Measurements from ENCODE around the gene C1QTNF12. TPM values are rescaled to one million over a fixed set of nuclear protein-coding genes. Genes with fewer than 3 reads are reported as not detected.

Gene C1QTNF12
- total RNA-seq, 2 experiments from 2014 or later: 3.4 to 4.8 TPM

DNA sequence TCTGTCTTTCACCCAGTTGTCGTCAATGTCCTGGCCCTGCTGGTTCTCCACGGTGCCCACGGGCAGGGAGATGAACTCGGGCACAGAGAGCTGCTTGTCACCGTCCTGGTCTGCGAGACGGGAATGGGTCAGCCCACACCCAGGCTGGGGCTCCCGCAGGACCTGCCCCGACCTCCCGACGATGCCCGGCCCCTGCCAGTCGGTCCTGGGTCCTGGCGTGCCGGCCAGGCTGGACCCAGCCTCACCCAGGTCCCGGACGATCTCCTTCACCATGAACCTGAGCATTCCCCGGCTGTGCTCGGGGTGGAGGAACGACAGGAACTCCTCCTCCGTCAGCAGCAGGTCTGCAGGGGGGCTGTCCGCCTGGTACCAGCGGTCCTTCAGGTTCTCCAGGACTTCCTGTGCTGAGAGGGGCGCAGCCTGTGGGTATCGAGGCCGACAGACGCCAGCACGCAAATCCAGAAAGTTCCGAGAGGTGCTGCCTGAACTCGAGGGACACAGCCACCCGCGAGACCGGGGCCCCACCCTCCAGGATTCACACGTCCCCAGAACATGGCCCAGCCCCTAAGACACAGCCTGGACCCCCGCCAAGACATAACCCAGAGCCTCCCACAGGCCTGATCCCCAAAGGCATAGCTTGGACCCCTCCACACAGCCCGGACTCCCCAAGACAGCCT lies 27.9 kb downstream of the C1QTNF12 start:
- no peaks in the 10 kb centered on the region for H3K9me3 Mint-ChIP-seq
- TF ChIP-seq, protein P1, sequence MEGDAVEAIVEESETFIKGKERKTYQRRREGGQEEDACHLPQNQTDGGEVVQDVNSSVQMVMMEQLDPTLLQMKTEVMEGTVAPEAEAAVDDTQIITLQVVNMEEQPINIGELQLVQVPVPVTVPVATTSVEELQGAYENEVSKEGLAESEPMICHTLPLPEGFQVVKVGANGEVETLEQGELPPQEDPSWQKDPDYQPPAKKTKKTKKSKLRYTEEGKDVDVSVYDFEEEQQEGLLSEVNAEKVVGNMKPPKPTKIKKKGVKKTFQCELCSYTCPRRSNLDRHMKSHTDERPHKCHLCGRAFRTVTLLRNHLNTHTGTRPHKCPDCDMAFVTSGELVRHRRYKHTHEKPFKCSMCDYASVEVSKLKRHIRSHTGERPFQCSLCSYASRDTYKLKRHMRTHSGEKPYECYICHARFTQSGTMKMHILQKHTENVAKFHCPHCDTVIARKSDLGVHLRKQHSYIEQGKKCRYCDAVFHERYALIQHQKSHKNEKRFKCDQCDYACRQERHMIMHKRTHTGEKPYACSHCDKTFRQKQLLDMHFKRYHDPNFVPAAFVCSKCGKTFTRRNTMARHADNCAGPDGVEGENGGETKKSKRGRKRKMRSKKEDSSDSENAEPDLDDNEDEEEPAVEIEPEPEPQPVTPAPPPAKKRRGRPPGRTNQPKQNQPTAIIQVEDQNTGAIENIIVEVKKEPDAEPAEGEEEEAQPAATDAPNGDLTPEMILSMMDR (IDR thresholded peaks at IDR 0.05): no peak
- POLR2A ChIA-PET: interaction anchor here (0.9 kb wide), 1 partner anchor 11 kb away, joined by 3 read pairs; no protein-coding TSS in a partner anchor
- Histone ChIP-seq H3K27ac (ENCODE audit: low read depth in 1 of 2, low read length in 2 of 2) (peak overlapping the region in 1 of 2 donors; percentile 75), H3K9me3 (ENCODE audit: control insufficient read depth in 1 of 2, insufficient read depth in 1 of 2, low read length in 2 of 2) (peaks cover 0 to 3% of the 10 kb centered on the region in 2 experiments), H3K4me3 (ENCODE audit: low read length) (peak overlapping the region; percentile 19), H3K27me3 (ENCODE audit: control insufficient read depth in 1 of 2, insufficient read depth in 2 of 2, low read length in 2 of 2) (no peaks in the 10 kb centered on the region), H3K4me1 (ENCODE audit: insufficient read depth, low read length) (peaks cover 66% of the 10 kb centered on the region), H3K36me3 (ENCODE audit: insufficient read depth, low read length) (peaks cover 59% of the 10 kb centered on the region)
- no peak overlapping the region for H3K4me3 Mint-ChIP-seq
- no peak for DNase-seq
- ATAC-seq (ENCODE audit: poor library complexity): no peak
- H3K36me3 Mint-ChIP-seq (ENCODE audit: low read depth): peaks cover 59% of the 10 kb centered on the region
- peak overlapping the region; percentile 71 for H3K27ac Mint-ChIP-seq
- H3K4me1 Mint-ChIP-seq (ENCODE audit: low read depth): peaks cover 32% of the 10 kb centered on the region
- H3K27me3 Mint-ChIP-seq: no peaks in the 10 kb centered on the region
- CTCF ChIA-PET: no interaction called here
- intact Hi-C loops (cut with DNase I, micrococcal nuclease): no loop called here

DNA sequence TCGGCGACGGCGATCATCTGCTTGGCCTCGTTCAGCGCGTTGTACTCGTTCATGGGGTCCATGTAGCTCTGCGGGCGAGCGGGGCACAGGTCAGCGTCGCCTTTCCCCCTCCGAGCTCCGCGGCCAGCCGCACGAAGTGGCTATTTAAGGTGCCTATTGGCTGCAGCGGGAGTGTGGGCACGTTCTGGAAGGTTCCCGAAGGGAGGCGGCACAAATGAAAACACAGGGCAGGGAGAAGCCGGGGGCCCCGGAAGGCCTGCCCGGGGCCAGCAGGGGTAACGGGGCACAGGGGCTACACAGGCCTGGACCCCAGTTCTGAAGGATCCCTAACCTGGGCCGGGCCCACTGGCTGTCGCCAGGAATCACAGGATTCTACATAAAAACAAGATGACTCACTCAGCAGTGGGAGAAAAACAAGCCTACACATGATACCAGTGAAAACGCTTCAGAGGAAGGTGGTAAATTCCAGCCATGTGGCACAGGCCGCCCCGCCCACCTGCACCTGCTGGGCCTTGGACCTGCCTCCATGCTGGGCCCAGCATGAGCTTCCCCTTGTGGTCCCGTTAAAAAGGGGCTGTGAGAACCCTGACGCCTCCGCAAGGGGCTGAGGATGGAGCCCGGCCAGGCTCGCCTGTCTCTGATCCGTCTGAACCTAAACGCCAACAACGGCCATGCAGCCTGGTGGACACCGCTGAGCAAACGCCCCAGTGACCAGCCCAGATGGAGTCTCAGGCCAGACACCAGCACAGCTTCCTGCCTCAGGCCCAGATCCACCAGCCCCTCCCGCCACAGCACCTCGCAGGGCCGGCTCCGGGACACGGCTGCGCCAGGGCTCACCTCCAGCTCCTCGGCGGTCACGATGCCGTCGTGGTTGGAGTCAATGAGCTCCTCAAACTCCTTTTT lies 28.6 kb downstream of the C1QTNF12 start:
- POLR2A ChIA-PET: interaction anchor here (0.8 to 0.9 kb wide), 3 partner anchors 10 to 20 kb away, joined by 3 read pairs; no protein-coding TSS in a partner anchor
- Histone ChIP-seq H3K4me1 (ENCODE audit: insufficient read depth, low read length) (peaks cover 74% of the 10 kb centered on the region), H3K27ac (ENCODE audit: low read depth in 1 of 2, low read length in 2 of 2) (peak overlapping the region; percentile 21 to 75), H3K4me3 (ENCODE audit: low read length) (no peak overlapping the region), H3K9me3 (ENCODE audit: control insufficient read depth in 1 of 2, insufficient read depth in 1 of 2, low read length in 2 of 2) (peaks cover 0 to 3% of the 10 kb centered on the region in 2 experiments), H3K36me3 (ENCODE audit: insufficient read depth, low read length) (peaks cover 52% of the 10 kb centered on the region), H3K27me3 (ENCODE audit: control insufficient read depth in 1 of 2, insufficient read depth in 2 of 2, low read length in 2 of 2) (no peaks in the 10 kb centered on the region)
- intact Hi-C loops (cut with DNase I, micrococcal nuclease): no loop called here
- DNase-seq (peak in 3 of 14 experiments; percentile 46 to 73 (median 65)), ATAC-seq (ENCODE audit: poor library complexity) (no peak)
- Mint-ChIP-seq H3K4me3 (no peak overlapping the region), H3K36me3 (ENCODE audit: low read depth) (peaks cover 51% of the 10 kb centered on the region), H3K4me1 (ENCODE audit: low read depth) (peaks cover 28% of the 10 kb centered on the region), H3K9me3 (no peaks in the 10 kb centered on the region), H3K27ac (peak overlapping the region; percentile 71), H3K27me3 (no peaks in the 10 kb centered on the region)
- TF ChIP-seq, protein P1 (IDR thresholded peaks at IDR 0.05): no peak
- CTCF ChIA-PET: interaction anchor here (0.5 kb wide), 1 partner anchor 83 kb away, joined by 3 read pairs; no protein-coding TSS in a partner anchor

DNA sequence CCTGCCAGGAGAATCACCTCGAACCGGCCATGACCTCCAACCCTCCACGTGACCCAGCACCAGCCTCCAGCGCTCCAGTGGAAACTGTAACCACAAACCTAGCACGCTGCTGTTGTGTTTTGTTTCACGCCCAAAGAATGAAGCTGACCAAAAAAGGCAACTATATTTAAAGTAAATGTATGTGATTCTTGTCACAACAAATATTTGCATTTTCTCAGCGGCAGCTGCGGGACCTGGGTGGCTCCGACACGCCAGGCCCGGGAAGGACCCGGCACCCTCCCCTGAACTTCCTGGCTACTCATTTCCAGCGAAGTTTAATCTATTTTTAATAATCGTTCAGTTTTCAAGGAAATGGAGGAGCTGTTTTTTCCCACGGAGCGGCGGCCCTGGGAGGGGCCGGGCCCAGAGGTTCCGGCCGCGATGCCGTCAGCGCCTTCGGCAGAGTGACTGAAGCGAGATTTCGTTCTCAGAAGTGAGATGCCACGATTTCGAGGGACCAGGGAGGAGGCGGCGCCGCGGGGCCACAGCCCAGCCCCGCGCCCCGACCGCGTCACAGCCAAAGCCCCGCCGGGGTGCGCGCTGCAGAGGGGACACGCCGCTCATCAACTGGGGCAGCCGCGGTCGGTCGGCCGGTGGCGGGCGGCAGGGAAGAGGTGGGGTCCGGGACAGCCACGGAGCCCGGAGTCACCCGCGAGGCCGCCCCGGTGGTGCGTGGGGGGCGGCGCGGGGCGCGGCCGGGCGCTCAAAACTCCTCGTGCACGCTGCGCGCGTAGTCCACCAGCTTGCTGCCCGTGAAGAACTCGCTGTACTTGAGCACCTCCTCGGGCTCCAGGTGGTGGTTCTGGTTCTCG lies 29.5 kb downstream of the C1QTNF12 start:
- Mint-ChIP-seq H3K4me3 (peak overlapping the region; percentile 90), H3K36me3 (ENCODE audit: low read depth) (peaks cover 46% of the 10 kb centered on the region), H3K9me3 (no peaks in the 10 kb centered on the region), H3K27me3 (no peaks in the 10 kb centered on the region), H3K27ac (peak overlapping the region; percentile 96), H3K4me1 (ENCODE audit: low read depth) (peaks cover 26% of the 10 kb centered on the region)
- POLR2A ChIA-PET: interaction anchor here (0.8 to 1.0 kb wide), 3 partner anchors 9 to 20 kb away, joined by 3 to 8 read pairs (median 3); no protein-coding TSS in a partner anchor
- Histone ChIP-seq H3K4me3 (ENCODE audit: low read length) (no peak overlapping the region), H3K9me3 (ENCODE audit: control insufficient read depth in 1 of 2, insufficient read depth in 1 of 2, low read length in 2 of 2) (peaks cover 0 to 3% of the 10 kb centered on the region in 2 experiments), H3K27me3 (ENCODE audit: control insufficient read depth in 1 of 2, insufficient read depth in 2 of 2, low read length in 2 of 2) (no peaks in the 10 kb centered on the region), H3K27ac (ENCODE audit: low read depth in 1 of 2, low read length in 2 of 2) (peak overlapping the region; percentile 43 to 86), H3K4me1 (ENCODE audit: insufficient read depth, low read length) (peaks cover 82% of the 10 kb centered on the region), H3K36me3 (ENCODE audit: insufficient read depth, low read length) (peaks cover 45% of the 10 kb centered on the region)
- TF ChIP-seq, protein P1 (IDR thresholded peaks at IDR 0.05): no peak
- DNase-seq (peak in 7 of 14 experiments; percentile 38 to 88 (median 67)), ATAC-seq (ENCODE audit: poor library complexity) (peak; percentile 39)
- CTCF ChIA-PET: interaction anchor here (0.5 kb wide), 1 partner anchor 84 kb away, joined by 3 read pairs; no protein-coding TSS in a partner anchor
- intact Hi-C loops (cut with DNase I, micrococcal nuclease): no loop called here

Measured in CD4-positive, alpha-beta T cell (primary cell).